Measurements from ENCODE around the gene NCOA7.
"Not testable (repeated sequence)": the region's sequence is repeated elsewhere in the genome, so short reads cannot be mapped to it uniquely, and the experiment has no call there.

Gene NCOA7

GRCh38 chr6:125868252-125868651, 77.5 kb downstream of the NCOA7 start:
- no peak for DNase-seq (ENCODE audit: low read depth)

GRCh38 chr6:125868678-125869395, 78.1 kb downstream of the NCOA7 start:
- DNase-seq (ENCODE audit: low read depth), result no peak

GRCh38 chr6:125869427-125869826, 78.7 kb downstream of the NCOA7 start:
- no peak for DNase-seq (ENCODE audit: low read depth)

DNA sequence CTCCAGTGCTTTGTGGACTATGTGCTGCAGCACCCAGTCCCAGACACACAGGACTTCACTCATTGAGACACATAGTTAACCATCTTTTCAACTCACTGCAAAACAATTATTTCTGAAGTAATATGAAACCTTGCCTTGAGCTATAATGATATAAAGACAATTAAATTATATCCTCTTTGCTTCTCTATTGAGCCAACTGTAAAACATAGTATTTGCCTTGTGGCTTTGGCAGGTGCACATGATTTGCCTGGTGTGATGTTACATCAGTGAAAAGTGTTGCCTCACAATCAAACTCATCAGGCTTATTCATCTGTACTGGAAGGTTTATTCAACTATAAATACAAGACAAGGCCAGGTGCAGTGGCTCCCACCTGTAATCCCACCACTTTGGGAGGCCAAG, 80.6 kb downstream of the NCOA7 start:
- DNase-seq (ENCODE audit: low read depth), result no peak

GRCh38 chr6:125872259-125872921, 81.6 kb downstream of the NCOA7 start:
- DNase-seq (ENCODE audit: low read depth), result no peak

DNA sequence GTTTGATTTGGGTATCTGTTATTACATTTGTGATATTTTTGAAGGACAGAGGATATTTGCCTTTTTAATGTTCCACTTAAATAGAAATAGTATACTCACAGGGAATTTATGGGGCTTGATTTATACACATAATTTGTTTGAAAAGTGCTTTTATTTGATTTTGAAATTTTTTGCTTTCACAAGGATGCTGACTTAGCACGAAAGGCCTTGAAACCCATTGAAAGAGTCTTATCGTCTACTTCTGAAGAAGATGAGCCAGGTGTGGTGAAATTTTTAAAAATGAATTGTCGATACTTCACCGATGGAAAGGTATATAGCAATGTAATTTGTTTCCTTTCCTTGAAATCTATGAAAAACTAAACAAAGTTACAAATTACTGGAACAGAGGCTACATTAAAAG, 91.5 kb downstream of the NCOA7 start:
- DNase-seq (ENCODE audit: low read depth), result no peak

DNA sequence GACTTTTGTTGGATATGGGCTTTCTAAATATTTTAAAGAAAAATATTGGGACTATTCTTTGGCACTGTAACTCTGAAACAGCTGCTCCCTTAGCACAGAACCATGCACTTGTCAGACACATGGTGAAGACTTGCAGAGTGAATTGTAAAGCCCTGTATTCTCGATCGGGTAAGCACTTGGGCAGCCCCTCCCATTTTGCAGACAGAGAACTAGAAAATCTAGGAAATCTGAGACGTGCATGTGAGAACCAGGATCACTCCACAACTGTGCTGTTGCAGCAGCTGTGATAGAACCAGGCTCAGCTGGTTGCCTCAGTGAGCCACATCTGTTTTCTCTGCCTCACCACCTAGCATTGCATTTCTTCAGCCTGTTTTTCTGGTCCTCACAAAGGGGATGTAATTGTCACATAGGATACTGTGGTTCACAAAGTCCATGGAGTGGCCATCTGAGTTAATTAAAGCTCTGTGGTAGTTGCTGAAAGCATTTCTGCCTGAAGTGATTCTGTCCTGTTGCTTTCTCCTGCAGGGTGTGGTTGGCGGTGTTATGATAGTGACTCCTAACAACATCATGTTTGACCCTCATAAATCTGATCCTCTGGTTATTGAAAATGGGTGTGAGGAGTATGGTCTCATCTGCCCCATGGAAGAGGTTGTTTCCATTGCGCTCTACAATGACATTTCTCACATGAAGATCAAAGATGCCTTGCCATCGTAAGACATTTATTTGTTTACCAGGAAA, 94.0 kb downstream of the NCOA7 start:
- DNase-seq (ENCODE audit: low read depth), result no peak

- no peak for DNase-seq (ENCODE audit: low read depth)
Observed at GRCh38 chr6:125886021-125886420, 95.3 kb downstream of the NCOA7 start.

DNA sequence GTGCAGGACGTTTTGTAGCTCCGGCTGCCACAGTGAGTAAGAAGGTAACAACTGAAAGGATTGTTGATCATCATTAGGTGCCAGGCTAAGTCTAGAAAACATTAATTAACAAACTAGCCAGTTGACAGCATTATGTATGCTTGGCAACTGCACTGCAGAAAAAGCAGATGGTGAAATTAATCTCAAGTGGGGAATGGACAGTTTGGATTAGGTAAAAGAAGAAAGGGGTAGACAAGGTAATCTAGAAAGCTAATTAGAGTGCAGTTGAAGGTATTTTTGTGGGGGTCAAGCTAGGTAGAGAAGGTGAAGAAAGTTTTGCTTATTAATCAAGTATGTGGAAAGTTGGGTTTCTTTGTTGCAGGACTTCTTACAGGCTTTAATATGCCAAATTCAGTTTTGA, 96.2 kb downstream of the NCOA7 start:
- no peak for DNase-seq (ENCODE audit: low read depth)

DNA sequence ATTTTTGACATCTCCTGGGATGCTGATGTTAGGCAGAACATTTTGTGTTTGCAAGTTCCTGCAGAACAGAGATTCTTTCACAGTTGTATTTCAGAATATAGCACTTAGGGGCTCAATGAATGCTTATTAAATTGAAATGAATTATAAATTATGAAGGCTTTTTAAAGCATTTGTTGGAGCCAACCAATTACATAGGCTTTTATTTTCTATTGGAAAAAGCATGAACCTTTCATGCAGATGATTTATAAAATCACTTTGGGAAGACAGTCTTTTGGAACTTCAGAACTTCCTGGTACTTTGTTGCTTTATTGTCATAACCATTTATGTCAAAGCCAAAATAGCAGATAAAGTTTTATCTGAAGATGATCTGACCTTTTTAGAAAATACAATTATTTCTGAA, 96.6 kb downstream of the NCOA7 start:
- DNase-seq (ENCODE audit: low read depth), result no peak

DNA sequence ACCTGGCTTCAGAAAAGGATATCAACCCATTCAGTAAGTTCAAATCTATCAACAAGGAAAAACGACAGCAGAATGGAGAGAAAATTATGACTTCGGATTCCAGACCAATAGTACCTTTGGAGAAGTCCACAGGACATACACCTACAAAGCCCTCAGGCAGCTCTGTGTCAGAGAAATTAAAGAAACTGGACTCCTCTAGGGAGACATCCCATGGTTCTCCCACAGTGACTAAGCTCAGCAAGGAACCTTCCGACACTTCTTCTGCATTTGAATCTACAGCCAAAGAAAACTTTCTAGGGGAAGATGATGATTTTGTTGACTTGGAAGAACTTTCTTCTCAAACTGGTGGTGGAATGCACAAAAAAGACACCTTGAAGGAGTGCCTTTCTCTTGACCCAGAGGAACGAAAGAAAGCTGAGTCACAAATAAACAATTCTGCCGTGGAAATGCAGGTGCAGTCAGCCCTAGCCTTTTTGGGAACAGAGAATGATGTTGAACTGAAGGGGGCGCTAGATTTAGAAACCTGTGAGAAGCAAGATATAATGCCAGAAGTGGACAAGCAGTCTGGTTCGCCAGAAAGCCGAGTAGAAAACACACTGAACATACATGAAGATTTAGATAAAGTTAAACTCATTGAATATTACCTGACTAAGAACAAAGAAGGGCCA, 98.4 kb downstream of the NCOA7 start:
- DNase-seq (ENCODE audit: low read depth), result peak; percentile 11

DNA sequence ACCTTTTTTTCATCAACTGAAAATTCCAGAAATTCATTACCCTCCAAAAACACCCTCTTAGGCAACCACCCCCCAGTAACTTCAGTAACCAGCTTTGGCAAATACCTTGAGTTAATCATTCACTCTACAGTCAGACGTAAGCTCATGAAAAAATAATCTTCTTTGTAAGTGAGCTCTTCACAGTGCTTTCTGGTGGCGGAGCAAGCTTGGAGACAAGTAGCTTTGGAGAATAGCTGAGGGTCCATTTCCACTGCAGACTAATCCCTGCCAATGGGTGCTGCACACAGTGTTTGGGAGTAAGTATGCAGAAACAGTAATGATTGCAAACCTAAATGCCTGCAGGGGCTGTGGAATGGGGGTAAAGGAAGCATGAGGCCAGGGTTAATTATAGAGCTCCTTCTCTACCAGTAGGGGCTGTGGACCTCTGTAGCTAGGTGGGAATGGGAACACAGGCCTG, 109.0 kb downstream of the NCOA7 start:
- DNase-seq (ENCODE audit: low read depth), result no peak

GRCh38 chr6:125904871-125905270, 114.1 kb downstream of the NCOA7 start:
- peak; percentile 48 for DNase-seq (ENCODE audit: low read depth)

- peak; percentile 30 for DNase-seq (ENCODE audit: low read depth)
Observed at GRCh38 chr6:125906158-125906998, 115.6 kb downstream of the NCOA7 start.

DNA sequence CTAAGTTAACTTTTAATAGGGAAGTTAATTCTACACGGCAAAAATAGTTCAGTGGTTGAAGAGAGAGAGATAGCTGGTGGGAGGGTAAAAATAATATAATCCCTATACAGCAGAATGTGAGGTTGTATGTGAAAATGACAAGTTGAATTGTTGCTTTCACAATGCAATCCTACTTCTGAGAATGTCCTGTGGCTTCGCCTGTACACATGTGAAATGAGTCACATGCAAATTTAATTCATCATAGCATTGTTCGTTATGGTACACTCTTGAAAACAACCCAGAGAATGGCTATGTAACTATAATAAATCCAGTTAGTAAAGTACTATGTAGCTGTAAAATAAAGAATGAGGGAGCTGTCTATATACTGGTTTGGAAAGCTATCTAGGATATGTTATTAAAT, 119.8 kb downstream of the NCOA7 start:
- no peak for DNase-seq (ENCODE audit: low read depth)

DNA sequence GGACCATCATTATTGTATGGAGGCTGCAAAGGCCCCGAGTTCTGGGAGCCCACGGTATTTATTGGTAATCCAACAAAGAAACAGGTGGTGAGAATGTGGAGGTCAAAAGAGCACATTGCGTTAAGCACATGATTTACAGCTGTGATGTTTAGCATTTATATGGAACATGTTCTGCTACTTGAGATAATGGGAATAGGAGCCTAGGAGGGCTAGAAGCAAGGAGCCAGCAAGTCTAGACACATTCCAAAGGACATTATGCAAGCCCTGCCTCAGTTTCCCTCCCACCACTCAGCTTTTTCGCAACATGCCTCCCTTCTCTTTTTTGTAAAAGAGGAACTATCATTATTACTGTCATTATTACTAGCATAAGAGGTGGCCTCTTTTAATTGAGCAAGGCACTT, 120.3 kb downstream of the NCOA7 start:
- DNase-seq (ENCODE audit: low read depth), result not testable (repeated sequence)

DNA sequence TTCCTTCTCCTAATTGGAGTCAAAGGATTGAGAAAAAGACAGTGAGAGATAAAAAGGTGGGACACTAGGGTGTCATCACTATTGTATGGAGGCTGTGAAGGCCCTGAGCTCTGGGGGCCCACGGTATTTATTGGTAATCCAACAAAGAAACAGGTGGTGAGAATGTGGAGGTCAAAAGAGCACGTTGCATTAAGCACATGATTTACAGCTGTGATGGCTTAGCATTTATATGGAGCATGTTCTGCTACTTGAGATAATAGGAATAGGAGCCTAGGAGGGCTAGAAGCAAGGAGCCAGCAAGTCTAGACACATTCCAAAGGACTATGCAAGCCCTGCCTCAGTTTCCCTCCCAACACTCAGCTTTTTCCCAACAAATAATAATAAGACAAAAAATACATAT, 121.7 kb downstream of the NCOA7 start:
- DNase-seq (ENCODE audit: low read depth), result not testable (repeated sequence)

GRCh38 chr6:125913145-125913544, 122.4 kb downstream of the NCOA7 start:
- no peak for DNase-seq (ENCODE audit: low read depth)

DNA sequence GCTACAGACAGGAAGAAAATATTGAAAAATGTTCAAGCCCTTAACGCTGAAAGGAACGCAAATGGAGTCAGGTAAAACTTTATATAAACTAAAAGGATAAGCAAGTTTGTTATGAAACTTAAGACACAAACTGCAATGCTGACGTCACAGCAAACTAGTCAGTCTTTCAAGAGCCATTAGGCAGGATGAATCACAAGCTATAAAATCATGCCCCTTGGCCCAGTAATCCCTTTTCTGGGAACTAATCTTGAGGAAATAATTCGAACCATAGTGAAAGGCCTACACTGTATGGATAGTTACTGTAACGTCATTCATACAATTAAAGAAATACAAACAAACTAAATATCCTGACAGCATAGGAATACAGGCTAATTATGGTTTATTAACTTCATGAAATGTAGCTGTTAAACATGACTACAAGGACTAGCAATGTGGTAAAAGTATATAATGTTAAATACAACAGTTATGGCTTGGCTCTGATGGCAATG, 123.1 kb downstream of the NCOA7 start:
- DNase-seq (ENCODE audit: low read depth), result no peak

- no peak for DNase-seq (ENCODE audit: low read depth)
Observed at GRCh38 chr6:125918230-125918629, 127.5 kb downstream of the NCOA7 start.

Measured in activated T-cell treated with anti-CD3 and anti-CD28 coated beads for 24 hours (primary cell).